ENCODE results near the gene SERPINB5.

Gene SERPINB5, protein sequence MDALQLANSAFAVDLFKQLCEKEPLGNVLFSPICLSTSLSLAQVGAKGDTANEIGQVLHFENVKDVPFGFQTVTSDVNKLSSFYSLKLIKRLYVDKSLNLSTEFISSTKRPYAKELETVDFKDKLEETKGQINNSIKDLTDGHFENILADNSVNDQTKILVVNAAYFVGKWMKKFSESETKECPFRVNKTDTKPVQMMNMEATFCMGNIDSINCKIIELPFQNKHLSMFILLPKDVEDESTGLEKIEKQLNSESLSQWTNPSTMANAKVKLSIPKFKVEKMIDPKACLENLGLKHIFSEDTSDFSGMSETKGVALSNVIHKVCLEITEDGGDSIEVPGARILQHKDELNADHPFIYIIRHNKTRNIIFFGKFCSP

DNA sequence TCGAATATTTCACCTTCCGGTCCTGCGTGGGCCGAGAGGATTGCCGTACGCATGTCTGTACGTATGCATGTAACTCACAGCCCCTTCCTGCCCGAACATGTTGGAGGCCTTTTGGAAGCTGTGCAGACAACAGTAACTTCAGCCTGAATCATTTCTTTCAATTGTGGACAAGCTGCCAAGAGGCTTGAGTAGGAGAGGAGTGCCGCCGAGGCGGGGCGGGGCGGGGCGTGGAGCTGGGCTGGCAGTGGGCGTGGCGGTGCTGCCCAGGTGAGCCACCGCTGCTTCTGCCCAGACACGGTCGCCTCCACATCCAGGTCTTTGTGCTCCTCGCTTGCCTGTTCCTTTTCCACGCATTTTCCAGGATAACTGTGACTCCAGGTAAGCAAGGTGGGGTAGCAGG is at the start of gene SERPINB5:
SERPINB5 (plus strand) TSS at position 291 of the 400 bp plus-strand sequence. CDS start 7,471 bp downstream, outside the sequence.
- TF ChIP-seq GATA2 (IDR thresholded peaks at IDR 0.05; ENCODE audit: low read depth, low read length) = no peak
- TF ChIP-seq GATA3 (IDR thresholded peaks at IDR 0.05; ENCODE audit: low read depth, low read length) = no peak

DNA sequence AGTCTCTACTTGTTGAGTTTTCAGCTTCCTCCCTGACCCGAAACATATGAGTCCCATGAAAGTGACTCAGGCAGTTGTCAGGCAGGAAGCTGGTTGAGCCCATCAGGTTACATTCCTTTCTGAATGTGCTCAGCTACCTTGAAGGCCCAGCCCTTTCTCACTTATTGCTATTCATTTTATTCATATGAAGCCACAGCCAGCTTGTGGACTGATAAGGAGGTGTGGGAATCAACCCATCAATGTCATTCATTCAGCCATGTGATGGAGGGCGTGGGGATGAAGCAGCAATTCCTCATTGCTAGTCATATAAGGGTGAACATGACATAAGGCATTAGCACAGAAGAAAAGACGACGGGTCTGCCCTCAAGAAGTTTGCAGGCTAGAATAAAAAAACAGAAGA is 49.2 kb upstream of the SERPINB5 start:
- TF ChIP-seq GATA2 (IDR thresholded peaks at IDR 0.05; ENCODE audit: low read depth, low read length) (no peak), GATA3 (IDR thresholded peaks at IDR 0.05; ENCODE audit: low read depth, low read length) (no peak)

DNA sequence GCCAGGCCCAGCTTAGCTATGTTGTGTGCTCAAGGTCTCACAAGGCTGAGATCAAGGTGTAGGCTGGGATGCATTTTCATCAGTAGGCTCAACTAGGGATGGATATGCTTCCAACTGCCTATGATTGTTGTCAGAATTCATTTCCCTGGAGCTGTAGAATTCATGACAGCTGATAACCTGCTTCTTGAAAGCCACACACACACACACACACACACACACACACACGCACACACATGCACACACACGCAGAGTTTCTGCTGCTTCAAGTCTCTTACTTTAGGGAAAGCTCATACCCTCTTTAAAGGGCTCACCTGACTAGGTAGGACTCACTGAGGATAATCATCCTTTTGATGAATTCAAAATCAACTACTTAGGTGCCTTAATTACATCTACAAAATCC is 46.2 kb upstream of the SERPINB5 start:
- TF ChIP-seq GATA2 (IDR thresholded peaks at IDR 0.05; ENCODE audit: low read depth, low read length) = no peak
- TF ChIP-seq GATA3 (IDR thresholded peaks at IDR 0.05; ENCODE audit: low read depth, low read length) = no peak

DNA sequence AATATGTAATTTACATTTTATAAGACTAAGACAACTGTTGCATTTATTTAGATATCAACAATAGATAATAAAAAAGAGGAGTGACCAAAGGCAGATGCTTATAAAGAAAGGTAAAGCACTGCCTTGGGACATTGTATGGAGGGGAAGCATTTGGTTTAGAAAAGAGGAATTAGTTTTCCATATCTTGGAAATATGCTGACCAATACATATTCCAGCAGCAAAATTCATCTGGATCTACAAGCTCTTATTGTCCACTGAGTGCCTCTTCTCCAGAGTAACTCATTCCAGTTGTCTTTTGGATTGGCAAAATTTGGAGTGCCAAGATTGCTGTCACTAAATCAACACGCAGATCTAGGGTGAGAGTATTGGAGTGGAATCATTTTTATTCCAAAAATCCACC is 45.6 kb upstream of the SERPINB5 start:
- no peak for TF ChIP-seq GATA2 (IDR thresholded peaks at IDR 0.05; ENCODE audit: low read depth, low read length)
- TF ChIP-seq GATA3 (IDR thresholded peaks at IDR 0.05; ENCODE audit: low read depth, low read length) = no peak

DNA sequence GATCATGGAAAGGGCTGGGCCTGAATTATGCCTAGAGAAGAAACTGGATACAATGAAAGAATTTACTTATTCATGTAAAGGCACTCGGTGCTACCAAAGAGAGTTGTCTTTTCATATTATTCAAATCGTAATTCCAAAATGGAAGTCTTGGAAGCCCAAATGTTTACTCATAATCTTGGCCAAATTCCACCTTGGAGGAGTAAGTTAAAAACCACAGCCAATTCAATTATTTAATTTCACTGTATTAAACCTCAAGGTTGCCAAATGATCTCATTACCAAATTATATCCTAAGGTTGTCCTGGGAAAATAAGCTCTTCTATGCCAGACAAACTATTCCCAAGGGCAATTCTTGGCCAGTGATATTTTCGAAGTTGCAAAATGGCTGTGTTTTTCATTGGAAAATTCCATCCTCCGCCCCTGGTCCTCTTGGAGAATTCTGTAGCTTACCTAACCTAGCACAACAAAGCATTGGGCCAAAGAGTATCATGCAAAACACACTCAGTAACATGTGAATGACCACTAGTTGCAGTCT is 43.4 kb upstream of the SERPINB5 start:
- TF ChIP-seq GATA3 (IDR thresholded peaks at IDR 0.05; ENCODE audit: low read depth, low read length) (no peak), GATA2 (IDR thresholded peaks at IDR 0.05; ENCODE audit: low read depth, low read length) (no peak)

DNA sequence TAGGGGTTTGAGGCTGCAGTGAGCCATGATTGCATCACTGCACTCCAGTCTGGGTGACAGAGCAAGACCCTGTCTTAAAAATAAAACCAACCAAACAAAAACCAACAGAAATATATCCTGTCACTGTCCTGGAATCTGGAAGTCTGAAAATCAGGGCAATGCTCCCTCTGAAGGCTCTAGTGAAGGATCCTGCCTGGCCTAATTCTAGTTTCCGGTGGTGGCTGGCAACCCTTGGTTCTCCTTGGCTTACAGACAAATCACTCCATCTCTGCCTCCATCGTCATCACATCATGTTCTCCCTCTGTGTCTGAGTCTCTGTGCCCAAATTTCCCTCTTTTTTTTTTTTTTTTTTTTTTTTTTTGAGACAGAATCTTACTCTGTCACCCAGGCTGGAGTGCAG is 38.6 kb upstream of the SERPINB5 start:
- TF ChIP-seq GATA3 (IDR thresholded peaks at IDR 0.05; ENCODE audit: low read depth, low read length) = no peak
- no peak for TF ChIP-seq GATA2 (IDR thresholded peaks at IDR 0.05; ENCODE audit: low read depth, low read length)

DNA sequence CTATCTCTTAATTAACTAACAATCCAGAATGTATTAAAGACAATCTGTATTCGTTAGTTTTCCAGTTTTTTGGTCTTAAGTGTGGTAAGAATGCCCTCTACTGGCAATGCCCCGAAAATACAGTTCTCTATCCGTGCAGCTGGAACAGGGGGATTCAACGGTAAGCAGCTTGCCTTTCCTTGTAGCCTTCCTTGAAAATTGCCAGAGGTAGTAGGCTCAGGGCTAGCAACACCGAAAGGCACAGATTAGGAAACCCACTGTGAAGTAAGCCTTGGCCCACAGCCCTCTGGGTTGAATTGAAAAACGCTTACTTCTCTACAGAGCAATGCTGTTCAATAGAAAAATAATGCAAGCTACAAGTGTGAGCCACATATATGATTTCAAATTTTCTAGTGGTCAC is 37.4 kb upstream of the SERPINB5 start:
- TF ChIP-seq GATA2 (IDR thresholded peaks at IDR 0.05; ENCODE audit: low read depth, low read length) (no peak), GATA3 (IDR thresholded peaks at IDR 0.05; ENCODE audit: low read depth, low read length) (no peak)

DNA sequence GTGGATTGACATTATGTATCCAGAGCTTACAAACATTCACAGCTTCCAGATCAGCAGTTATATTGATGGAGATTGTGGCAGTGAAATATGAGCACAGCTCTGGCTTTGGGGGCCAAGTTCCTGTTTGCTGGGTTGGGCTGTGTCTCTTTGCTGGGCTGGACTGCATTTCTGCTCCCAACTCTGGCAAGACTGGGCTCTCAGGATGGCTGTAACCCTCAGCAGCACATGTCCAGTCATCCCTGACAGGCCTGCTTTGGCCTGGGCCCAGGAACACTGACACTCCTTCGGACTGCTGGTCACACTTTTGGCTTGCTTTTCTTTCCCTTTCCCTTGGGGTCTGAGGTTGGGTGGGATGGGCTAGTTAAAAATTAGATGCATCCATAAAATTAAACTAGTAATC is 36.5 kb upstream of the SERPINB5 start:
- TF ChIP-seq GATA3 (IDR thresholded peaks at IDR 0.05; ENCODE audit: low read depth, low read length) = no peak
- no peak for TF ChIP-seq GATA2 (IDR thresholded peaks at IDR 0.05; ENCODE audit: low read depth, low read length)

DNA sequence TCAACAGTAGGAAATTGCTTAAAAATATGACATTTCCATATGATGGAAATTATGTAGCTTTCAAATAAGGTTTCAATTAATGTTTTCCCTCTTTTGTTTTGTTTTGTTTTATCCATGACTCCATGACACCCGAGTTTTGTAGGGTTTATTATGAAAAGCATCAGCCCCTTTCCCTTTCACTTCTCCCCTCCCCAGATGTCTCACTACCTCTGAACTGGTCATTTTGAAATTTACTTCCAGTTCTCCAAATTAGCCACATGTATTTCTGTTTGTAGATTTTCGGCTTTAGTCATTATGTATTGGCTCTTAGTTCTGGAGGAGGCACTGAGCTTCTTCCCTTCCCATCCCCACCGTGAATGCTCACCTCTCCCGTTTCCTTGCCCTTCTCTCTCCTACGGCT is 35.9 kb upstream of the SERPINB5 start:
- TF ChIP-seq GATA3 (IDR thresholded peaks at IDR 0.05; ENCODE audit: low read depth, low read length) = no peak
- TF ChIP-seq GATA2 (IDR thresholded peaks at IDR 0.05; ENCODE audit: low read depth, low read length) = no peak

DNA sequence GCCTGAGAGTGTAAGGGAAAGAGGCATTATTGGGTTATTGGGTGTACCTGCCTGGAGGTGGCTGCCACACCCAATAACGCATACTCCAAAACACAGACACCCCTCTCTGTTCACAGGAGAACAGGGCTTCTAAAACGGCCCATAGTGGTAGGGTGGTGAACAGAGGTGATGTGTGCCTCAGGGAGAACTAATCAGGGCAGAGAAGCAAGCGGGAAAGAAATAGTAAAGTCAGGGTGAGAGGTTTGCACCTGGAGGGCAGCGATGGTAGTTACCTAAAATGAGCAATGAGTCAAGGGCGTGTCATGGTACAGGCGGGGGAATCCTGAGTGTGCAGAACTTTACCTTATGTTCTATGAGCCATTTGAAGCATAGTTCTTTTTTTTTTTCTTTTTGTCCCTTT is 32.9 kb upstream of the SERPINB5 start:
- TF ChIP-seq GATA3 (IDR thresholded peaks at IDR 0.05; ENCODE audit: low read depth, low read length) (no peak), GATA2 (IDR thresholded peaks at IDR 0.05; ENCODE audit: low read depth, low read length) (no peak)

DNA sequence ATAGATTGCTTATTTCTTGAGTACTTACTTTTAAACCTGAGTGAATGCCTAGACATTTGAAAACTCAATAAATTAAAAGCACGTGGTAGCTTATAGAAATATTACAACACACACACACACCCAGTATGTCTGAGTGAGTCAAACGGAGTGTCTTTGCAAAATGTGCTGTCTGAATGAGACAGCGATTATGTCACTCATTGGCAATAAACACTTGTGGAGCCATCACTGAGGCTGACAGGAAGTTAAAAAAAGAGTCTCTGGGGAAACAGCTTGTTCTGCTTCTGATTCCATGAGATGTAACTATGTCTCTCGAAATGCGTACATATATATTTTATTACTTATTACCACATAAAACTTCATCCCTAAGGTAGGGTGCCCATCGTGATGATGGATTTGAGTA is 32.2 kb upstream of the SERPINB5 start:
- TF ChIP-seq GATA2 (IDR thresholded peaks at IDR 0.05; ENCODE audit: low read depth, low read length) (no peak), GATA3 (IDR thresholded peaks at IDR 0.05; ENCODE audit: low read depth, low read length) (no peak)

DNA sequence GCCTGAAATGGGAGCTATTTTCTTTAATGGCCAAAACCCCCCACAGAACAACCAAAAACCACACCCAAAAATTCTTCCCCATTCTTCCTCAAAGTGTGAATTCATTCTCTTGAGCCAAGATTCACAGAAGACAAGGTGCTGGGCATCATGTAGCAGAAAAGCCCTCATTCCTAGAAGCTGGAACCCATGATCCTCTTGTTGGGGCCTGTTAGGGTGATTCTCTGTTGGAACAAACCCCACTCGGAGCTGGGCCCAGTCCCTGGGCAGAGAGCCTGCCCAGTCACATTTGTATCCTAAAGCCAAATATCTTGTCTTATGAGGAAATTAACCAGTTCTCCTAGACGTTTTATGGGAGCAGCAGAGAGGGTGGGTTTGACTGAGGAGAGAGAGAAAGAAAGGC is 31.7 kb upstream of the SERPINB5 start:
- TF ChIP-seq GATA3 (IDR thresholded peaks at IDR 0.05; ENCODE audit: low read depth, low read length) (no peak), GATA2 (IDR thresholded peaks at IDR 0.05; ENCODE audit: low read depth, low read length) (no peak)

DNA sequence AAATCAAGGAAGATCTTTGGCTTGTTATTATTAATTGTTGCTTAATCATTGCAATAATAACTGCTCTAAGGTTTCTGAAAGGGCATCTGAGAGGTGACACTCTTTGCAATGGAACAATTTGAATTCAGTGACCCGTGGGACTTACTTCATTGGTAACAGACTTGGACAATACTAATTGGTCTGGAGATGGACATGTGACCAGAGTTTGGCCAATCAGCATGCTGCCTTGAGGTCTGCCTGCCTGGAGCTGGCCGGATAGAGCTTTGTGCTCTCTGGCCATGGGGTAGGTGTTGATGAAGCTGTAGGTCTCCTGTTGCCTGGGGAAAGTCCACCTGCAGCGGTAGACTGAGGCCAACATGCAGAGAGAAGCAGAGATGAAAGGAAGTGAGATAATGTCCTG is 30.5 kb upstream of the SERPINB5 start:
- TF ChIP-seq GATA3 (IDR thresholded peaks at IDR 0.05; ENCODE audit: low read depth, low read length) (no peak), GATA2 (IDR thresholded peaks at IDR 0.05; ENCODE audit: low read depth, low read length) (no peak)

DNA sequence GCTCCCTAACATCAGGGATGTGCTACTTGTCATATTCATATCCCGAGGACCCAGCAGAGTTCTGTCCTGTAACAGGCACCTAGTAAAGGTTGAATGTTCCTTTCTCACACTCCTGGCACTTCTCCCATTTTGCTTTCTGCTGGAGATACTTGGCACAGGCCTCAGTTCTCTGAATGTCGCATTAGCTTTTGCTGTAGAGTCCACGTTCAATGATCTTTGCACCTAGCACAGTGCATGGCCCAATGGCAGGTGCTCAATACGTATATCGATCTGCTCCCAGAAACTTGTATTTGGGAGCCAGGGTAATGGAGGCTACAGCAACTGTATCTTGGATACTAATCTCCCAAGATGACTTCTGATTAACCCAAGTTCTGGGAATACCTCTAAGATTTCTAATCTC is 29.7 kb upstream of the SERPINB5 start:
- TF ChIP-seq GATA2 (IDR thresholded peaks at IDR 0.05; ENCODE audit: low read depth, low read length) = no peak
- no peak for TF ChIP-seq GATA3 (IDR thresholded peaks at IDR 0.05; ENCODE audit: low read depth, low read length)

DNA sequence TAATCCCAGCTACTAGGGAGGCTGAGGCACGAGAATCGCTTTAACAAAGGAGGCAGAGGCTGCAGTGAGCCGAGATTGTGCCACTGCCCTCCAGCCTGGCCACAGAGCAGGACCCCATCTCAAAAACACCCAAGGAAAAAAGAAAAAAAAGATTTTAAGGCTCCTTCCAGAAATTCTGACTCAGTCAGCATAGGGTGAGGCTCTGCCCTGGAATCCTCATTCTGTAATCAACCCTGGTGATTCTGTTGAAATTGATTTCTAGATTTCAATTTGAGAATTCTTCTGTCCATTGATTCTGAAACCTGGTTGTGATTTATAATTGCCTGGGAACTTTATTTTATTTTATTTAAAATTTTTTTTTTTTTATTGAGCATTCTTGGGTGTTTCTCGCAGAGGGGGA is 27.3 kb upstream of the SERPINB5 start:
- TF ChIP-seq GATA2 (IDR thresholded peaks at IDR 0.05; ENCODE audit: low read depth, low read length) (no peak), GATA3 (IDR thresholded peaks at IDR 0.05; ENCODE audit: low read depth, low read length) (no peak)

All from SH-SY5Y (cell line).